HCT116 (cell line): ENCODE results near the gene GAL3ST2.

Source experiments
- POLR2A ChIP-seq: IDR thresholded peaks from 2 replicates; pipeline ENCODE4 v1.7.0; 2011; ENCODE audit warnings: borderline replicate concordance; ENCODE audit not compliant: insufficient read depth, insufficient read length; ENCODE audit errors: extremely low read depth
- TF ChIP-seq, protein P1 (sequence below): IDR thresholded peaks from 2 replicates; pipeline ENCODE4 v1.6.1; 2012
- TF ChIP-seq, protein P2 (sequence below), 3 experiments: fragments of 200-600 bp in 1 of 3; sonication (generic) in 1 of 3; IDR thresholded peaks in 2 of 3; conservative IDR thresholded peaks in 1 of 3; 2 replicates each; pipeline ENCODE4 v1.5.1; 2012 to 2017; ENCODE audit warnings: low read depth in 2 of 3, low read length in 2 of 3, antibody characterized with exemption in 1 of 3, borderline replicate concordance in 1 of 3, control low read depth in 1 of 3, mild to moderate bottlenecking in 1 of 3, mixed read lengths in 1 of 3, mixed run types in 1 of 3, moderate library complexity in 1 of 3; ENCODE audit not compliant: insufficient read depth in 1 of 3

DNA sequence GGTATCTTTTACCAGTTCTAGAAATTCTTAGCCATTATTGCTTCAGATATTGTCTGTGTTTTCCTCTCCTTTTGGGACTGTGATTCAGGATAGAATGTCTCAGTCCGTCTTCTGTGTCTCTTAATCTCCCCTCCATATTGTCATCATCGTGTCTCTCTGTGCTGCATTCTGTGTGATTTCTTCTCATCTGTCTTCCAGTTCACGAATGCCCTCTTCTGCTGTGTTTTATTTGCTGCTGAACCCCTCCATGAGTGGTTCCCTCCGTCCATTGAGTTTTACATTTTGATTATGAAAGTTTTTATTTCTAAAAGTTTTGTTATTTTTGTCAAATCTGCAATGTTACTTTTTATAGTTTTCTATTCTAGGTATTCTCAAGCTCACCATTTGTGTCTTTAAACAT lies 30.5 kb upstream of the GAL3ST2 start:
- no peak for TF ChIP-seq POLR2A
- TF ChIP-seq, protein P1, sequence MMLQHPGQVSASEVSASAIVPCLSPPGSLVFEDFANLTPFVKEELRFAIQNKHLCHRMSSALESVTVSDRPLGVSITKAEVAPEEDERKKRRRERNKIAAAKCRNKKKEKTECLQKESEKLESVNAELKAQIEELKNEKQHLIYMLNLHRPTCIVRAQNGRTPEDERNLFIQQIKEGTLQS: no peak
- TF ChIP-seq, protein P2, sequence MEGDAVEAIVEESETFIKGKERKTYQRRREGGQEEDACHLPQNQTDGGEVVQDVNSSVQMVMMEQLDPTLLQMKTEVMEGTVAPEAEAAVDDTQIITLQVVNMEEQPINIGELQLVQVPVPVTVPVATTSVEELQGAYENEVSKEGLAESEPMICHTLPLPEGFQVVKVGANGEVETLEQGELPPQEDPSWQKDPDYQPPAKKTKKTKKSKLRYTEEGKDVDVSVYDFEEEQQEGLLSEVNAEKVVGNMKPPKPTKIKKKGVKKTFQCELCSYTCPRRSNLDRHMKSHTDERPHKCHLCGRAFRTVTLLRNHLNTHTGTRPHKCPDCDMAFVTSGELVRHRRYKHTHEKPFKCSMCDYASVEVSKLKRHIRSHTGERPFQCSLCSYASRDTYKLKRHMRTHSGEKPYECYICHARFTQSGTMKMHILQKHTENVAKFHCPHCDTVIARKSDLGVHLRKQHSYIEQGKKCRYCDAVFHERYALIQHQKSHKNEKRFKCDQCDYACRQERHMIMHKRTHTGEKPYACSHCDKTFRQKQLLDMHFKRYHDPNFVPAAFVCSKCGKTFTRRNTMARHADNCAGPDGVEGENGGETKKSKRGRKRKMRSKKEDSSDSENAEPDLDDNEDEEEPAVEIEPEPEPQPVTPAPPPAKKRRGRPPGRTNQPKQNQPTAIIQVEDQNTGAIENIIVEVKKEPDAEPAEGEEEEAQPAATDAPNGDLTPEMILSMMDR (IDR thresholded peaks at IDR 0.05 in 2 of 3, conservative IDR thresholded peaks at IDR 0.05 in 1 of 3; ENCODE audit: borderline replicate concordance in 1 of 3, insufficient read depth in 1 of 3, low read depth in 2 of 3, low read length in 2 of 3): no peak
